SK-N-SH treated with all-trans-retinoic acid at 6 μM for 48 hours (cell line): Measurements from ENCODE around the gene MIEN1.

Experiments
- ATAC-seq: fragments of 200-7000 bp; cut with Tn5 transposase; 3 replicates; pipeline ENCODE4 v1.9.1; 2020; ENCODE audit warnings: mild to moderate bottlenecking, moderate library complexity
- ARNTL ChIP-seq: fragments of 450-650 bp; formaldehyde crosslinking; IDR thresholded peaks from 2 replicates; pipeline ENCODE4 v1.5.0; 2020; ENCODE audit warnings: low read depth, mild to moderate bottlenecking, moderate library complexity, borderline replicate concordance
- BACH2 ChIP-seq: fragments of 250-450 bp; sonication (Bioruptor Pico); IDR thresholded peaks from 2 replicates; pipeline ENCODE4 v1.9.0; 2021; ENCODE audit warnings: mild to moderate bottlenecking, borderline replicate concordance
- CREB5 ChIP-seq: fragments of 250-450 bp; sonication (Bioruptor Pico); IDR thresholded peaks from 2 replicates; pipeline ENCODE4 v1.5.1; 2020; ENCODE audit warnings: low read depth, mild to moderate bottlenecking, moderate library complexity
- CSRNP3 ChIP-seq: fragments of 250-450 bp; sonication (Bioruptor Pico); IDR thresholded peaks from 2 replicates; pipeline ENCODE4 v1.5.1; 2021; ENCODE audit warnings: mild to moderate bottlenecking, moderate library complexity
- ESRRG ChIP-seq: fragments of 250-450 bp; sonication (Bioruptor Pico); IDR thresholded peaks from 2 replicates; pipeline ENCODE4 v1.6.1; 2021; ENCODE audit warnings: mild to moderate bottlenecking
- GLIS3 ChIP-seq: fragments of 250-450 bp; sonication (Bioruptor Pico); IDR thresholded peaks from 2 replicates; pipeline ENCODE4 v1.5.0; 2020; ENCODE audit warnings: mild to moderate bottlenecking, moderate library complexity
- OSR1 ChIP-seq: fragments of 250-450 bp; sonication (Bioruptor Pico); IDR thresholded peaks from 2 replicates; pipeline ENCODE4 v1.8.0; 2022; ENCODE audit warnings: moderate library complexity, mild to moderate bottlenecking, inconsistent platforms
- PATZ1 ChIP-seq: fragments of 250-450 bp; sonication (Bioruptor Pico); IDR thresholded peaks from 2 replicates; pipeline ENCODE4 v1.8.0; 2020; ENCODE audit warnings: mild to moderate bottlenecking, moderate library complexity, borderline replicate concordance
- PPARA ChIP-seq: fragments of 250-450 bp; sonication (Bioruptor Pico); IDR thresholded peaks from 2 replicates; pipeline ENCODE4 v1.5.0; 2020; ENCODE audit warnings: mild to moderate bottlenecking, borderline replicate concordance
- SNAI2 ChIP-seq: fragments of 250-450 bp; sonication (Bioruptor Pico); IDR thresholded peaks from 2 replicates; pipeline ENCODE4 v1.5.0; 2020; ENCODE audit warnings: mild to moderate bottlenecking, moderate library complexity
- TCF4 ChIP-seq: fragments of 250-450 bp; sonication (Bioruptor Pico); IDR thresholded peaks from 2 replicates; pipeline ENCODE4 v1.8.0; 2021; ENCODE audit warnings: mild to moderate bottlenecking, moderate library complexity, borderline replicate concordance
- ZC3H10 ChIP-seq: fragments of 250-450 bp; sonication (Bioruptor Pico); IDR thresholded peaks from 2 replicates; pipeline ENCODE4 v1.5.1; 2021; ENCODE audit warnings: mild to moderate bottlenecking, moderate library complexity
- ZFP3 ChIP-seq: fragments of 250-450 bp; sonication (Bioruptor Pico); IDR thresholded peaks from 2 replicates; pipeline ENCODE4 v1.5.0; 2020; ENCODE audit warnings: mild to moderate bottlenecking, moderate library complexity
- ZFP30 ChIP-seq: fragments of 450-650 bp; formaldehyde crosslinking; IDR thresholded peaks from 2 replicates; pipeline ENCODE4 v1.5.0; 2022; ENCODE audit warnings: mild to moderate bottlenecking, moderate library complexity
- ZNF565 ChIP-seq: fragments of 450-650 bp; formaldehyde crosslinking; conservative IDR thresholded peaks from 2 replicates; pipeline ENCODE4 v1.5.0; 2020; ENCODE audit warnings: low read depth, mild to moderate bottlenecking, moderate library complexity
- ZNF70 ChIP-seq: fragments of 450-650 bp; formaldehyde crosslinking; IDR thresholded peaks from 2 replicates; pipeline ENCODE4 v1.5.0; 2020; ENCODE audit warnings: mild to moderate bottlenecking, moderate library complexity
- TF ChIP-seq, protein P1 (sequence below): fragments of 250-450 bp; sonication (Bioruptor Pico); IDR thresholded peaks from 2 replicates; pipeline ENCODE4 v1.5.0; 2020; ENCODE audit warnings: mild to moderate bottlenecking, moderate library complexity
- TF ChIP-seq, protein P2 (sequence below): fragments of 250-450 bp; sonication (Bioruptor Pico); IDR thresholded peaks from 2 replicates; pipeline ENCODE4 v1.8.0; 2021; ENCODE audit warnings: low read depth, mild to moderate bottlenecking, moderate library complexity, borderline replicate concordance

MIEN1 gene

GRCh38 chr17:39761861-39762496, 31.6 kb upstream of the MIEN1 start (continued):
- TF ChIP-seq PPARA (CRISPR knock-in tag) (no peak), ZFP30 (no peak), CSRNP3 (CRISPR knock-in tag) (no peak), ZC3H10 (CRISPR knock-in tag) (no peak)

GRCh38 chr17:39759204-39759603, 28.9 kb upstream of the MIEN1 start:
- no peak for ATAC-seq
- no peak for TF ChIP-seq ZFP30
- TF ChIP-seq ESRRG (CRISPR knock-in tag), result no peak
- TF ChIP-seq ZNF565 (CRISPR knock-in tag), result no peak
- no peak for TF ChIP-seq ARNTL (CRISPR knock-in tag)
- no peak for TF ChIP-seq CSRNP3 (CRISPR knock-in tag)
- TF ChIP-seq GLIS3, result no peak
- TF ChIP-seq PATZ1 (CRISPR knock-in tag), result no peak
- no peak for TF ChIP-seq CREB5
- TF ChIP-seq TCF4 (CRISPR knock-in tag), result no peak
- no peak for TF ChIP-seq ZNF70 (CRISPR knock-in tag)
- TF ChIP-seq SNAI2 (CRISPR knock-in tag), result no peak
- TF ChIP-seq ZFP3 (CRISPR knock-in tag), result no peak
- TF ChIP-seq ZC3H10 (CRISPR knock-in tag), result no peak
- TF ChIP-seq BACH2 (CRISPR knock-in tag), result no peak
- TF ChIP-seq, protein P1, sequence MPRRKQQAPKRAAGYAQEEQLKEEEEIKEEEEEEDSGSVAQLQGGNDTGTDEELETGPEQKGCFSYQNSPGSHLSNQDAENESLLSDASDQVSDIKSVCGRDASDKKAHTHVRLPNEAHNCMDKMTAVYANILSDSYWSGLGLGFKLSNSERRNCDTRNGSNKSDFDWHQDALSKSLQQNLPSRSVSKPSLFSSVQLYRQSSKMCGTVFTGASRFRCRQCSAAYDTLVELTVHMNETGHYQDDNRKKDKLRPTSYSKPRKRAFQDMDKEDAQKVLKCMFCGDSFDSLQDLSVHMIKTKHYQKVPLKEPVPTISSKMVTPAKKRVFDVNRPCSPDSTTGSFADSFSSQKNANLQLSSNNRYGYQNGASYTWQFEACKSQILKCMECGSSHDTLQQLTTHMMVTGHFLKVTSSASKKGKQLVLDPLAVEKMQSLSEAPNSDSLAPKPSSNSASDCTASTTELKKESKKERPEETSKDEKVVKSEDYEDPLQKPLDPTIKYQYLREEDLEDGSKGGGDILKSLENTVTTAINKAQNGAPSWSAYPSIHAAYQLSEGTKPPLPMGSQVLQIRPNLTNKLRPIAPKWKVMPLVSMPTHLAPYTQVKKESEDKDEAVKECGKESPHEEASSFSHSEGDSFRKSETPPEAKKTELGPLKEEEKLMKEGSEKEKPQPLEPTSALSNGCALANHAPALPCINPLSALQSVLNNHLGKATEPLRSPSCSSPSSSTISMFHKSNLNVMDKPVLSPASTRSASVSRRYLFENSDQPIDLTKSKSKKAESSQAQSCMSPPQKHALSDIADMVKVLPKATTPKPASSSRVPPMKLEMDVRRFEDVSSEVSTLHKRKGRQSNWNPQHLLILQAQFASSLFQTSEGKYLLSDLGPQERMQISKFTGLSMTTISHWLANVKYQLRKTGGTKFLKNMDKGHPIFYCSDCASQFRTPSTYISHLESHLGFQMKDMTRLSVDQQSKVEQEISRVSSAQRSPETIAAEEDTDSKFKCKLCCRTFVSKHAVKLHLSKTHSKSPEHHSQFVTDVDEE (CRISPR knock-in tag), result no peak
- TF ChIP-seq PPARA (CRISPR knock-in tag), result no peak
- TF ChIP-seq OSR1 (CRISPR knock-in tag), result no peak

DNA sequence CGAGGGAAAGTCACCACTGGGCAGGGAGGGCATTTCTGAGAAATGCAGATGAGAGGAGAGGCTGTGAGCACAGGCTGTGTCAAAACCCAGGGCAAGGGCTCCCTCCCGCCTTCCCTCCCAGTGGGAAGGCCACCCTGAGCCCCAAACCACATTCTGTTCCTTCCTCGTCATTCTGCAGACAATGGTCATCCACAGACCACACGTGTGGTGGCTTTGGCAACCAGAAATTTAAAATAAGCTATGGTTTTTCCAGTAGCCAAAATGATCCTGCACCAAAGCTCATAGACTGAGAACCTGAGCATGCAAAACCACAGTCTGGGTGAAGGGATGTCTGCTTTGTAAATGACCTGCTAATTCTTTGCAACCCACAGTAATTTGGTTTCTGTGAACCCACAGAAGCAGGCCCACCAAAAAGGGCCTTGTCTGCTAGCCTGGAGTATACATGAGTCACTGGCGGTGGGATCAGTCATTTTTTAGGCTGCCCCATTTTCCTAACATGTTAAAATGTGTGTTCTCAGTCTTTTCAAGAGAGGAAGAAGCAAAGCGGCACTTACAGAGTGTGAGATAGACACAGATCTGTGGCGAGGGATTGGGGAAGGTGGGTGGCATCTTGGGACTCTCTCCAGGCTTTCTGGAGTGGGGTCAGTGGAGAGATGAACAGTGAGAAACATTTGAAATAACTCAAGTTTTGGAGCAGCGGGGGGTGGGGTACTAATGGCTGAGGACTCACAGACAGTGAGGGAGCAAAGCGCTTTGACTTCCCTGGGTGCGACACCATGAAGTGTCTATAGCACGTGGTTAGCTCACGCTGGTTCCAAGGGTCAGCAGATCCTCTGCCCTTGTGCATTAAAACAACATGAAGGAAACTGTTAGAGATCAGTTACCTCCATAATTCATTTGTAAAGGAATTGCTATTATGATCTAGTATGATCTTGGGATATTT, 27.9 kb upstream of the MIEN1 start:
- ATAC-seq, result no peak
- TF ChIP-seq, protein P2, sequence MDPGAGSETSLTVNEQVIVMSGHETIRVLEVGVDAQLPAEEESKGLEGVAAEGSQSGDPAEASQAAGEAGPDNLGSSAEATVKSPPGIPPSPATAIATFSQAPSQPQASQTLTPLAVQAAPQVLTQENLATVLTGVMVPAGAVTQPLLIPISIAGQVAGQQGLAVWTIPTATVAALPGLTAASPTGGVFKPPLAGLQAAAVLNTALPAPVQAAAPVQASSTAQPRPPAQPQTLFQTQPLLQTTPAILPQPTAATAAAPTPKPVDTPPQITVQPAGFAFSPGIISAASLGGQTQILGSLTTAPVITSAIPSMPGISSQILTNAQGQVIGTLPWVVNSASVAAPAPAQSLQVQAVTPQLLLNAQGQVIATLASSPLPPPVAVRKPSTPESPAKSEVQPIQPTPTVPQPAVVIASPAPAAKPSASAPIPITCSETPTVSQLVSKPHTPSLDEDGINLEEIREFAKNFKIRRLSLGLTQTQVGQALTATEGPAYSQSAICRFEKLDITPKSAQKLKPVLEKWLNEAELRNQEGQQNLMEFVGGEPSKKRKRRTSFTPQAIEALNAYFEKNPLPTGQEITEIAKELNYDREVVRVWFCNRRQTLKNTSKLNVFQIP (CRISPR knock-in tag), result no peak
- no peak for TF ChIP-seq TCF4 (CRISPR knock-in tag)
- TF ChIP-seq, protein P1 (CRISPR knock-in tag), result no peak
- TF ChIP-seq CSRNP3 (CRISPR knock-in tag), result no peak
- no peak for TF ChIP-seq SNAI2 (CRISPR knock-in tag)
- TF ChIP-seq BACH2 (CRISPR knock-in tag), result no peak
- no peak for TF ChIP-seq ZNF70 (CRISPR knock-in tag)
